ENCODE measurements around the gene DMD. TPM values are rescaled to one million over a fixed set of nuclear protein-coding genes. Genes with fewer than 3 reads are reported as not detected.
"Not testable (repeated sequence)": the region's sequence is repeated elsewhere in the genome, so short reads cannot be mapped to it uniquely, and the experiment has no call there.

Gene DMD
- total RNA-seq, 2 donors from 2014 or later: 19.6 to 24.9 TPM

GRCh38 chrX:31388946-31389345 is 1822.4 kb downstream of the DMD start:
- H3K9me3 ChIP-seq (ENCODE audit: control insufficient read depth, low read length): no peaks in the 10 kb centered on the region
- Mint-ChIP-seq H3K4me1 (no peaks in the 10 kb centered on the region), H3K36me3 (ENCODE audit: low read depth) (peaks cover 33% of the 10 kb centered on the region), H3K27ac (no peak overlapping the region), H3K27me3 (ENCODE audit: insufficient read depth) (peaks cover 1% of the 10 kb centered on the region), H3K4me3 (no peak overlapping the region), H3K9me3 (peaks cover 57% of the 10 kb centered on the region)
- H3K9ac ChIP-seq (ENCODE audit: extremely low read depth, low read length, poor library complexity, severe bottlenecking): no peak overlapping the region
- H3K27me3 ChIP-seq (ENCODE audit: control insufficient read depth, insufficient read depth, low read length, poor library complexity, severe bottlenecking): no peaks in the 10 kb centered on the region
- H3K36me3 ChIP-seq (ENCODE audit: control insufficient read depth, insufficient read depth, low read length): no peaks in the 10 kb centered on the region
- DNase-seq: no peak
- H3K27ac ChIP-seq (ENCODE audit: low read depth, low read length): no peak overlapping the region
- no peak for TF ChIP-seq CTCF (conservative IDR thresholded peaks at IDR 0.05)
- no peaks in the 10 kb centered on the region for H3K4me1 ChIP-seq (ENCODE audit: control insufficient read depth, insufficient read depth, low read length)
- no CpG with 5 or more reads among the region's 1 CpG for WGBS, 2 experiments (ENCODE audit: insufficient coverage in 1 of 2, insufficient read length in 1 of 2)
- no peak overlapping the region for H3K4me3 ChIP-seq (ENCODE audit: low read length)

GRCh38 chrX:31384471-31384870 is 1826.9 kb downstream of the DMD start:
- DNase-seq: no peak
- peaks cover 60% of the 10 kb centered on the region for H3K9me3 Mint-ChIP-seq
- TF ChIP-seq CTCF (conservative IDR thresholded peaks at IDR 0.05): no peak
- H3K27ac Mint-ChIP-seq: no peak overlapping the region
- no peak overlapping the region for H3K4me3 Mint-ChIP-seq
- Histone ChIP-seq H3K27me3 (ENCODE audit: control insufficient read depth, insufficient read depth, low read length, poor library complexity, severe bottlenecking) (no peaks in the 10 kb centered on the region), H3K9ac (ENCODE audit: extremely low read depth, low read length, poor library complexity, severe bottlenecking) (no peak overlapping the region), H3K27ac (ENCODE audit: low read depth, low read length) (no peak overlapping the region), H3K4me1 (ENCODE audit: control insufficient read depth, insufficient read depth, low read length) (no peaks in the 10 kb centered on the region), H3K36me3 (ENCODE audit: control insufficient read depth, insufficient read depth, low read length) (no peaks in the 10 kb centered on the region), H3K9me3 (ENCODE audit: control insufficient read depth, low read length) (no peaks in the 10 kb centered on the region), H3K4me3 (ENCODE audit: low read length) (no peak overlapping the region)
- H3K27me3 Mint-ChIP-seq (ENCODE audit: insufficient read depth): peaks cover 1% of the 10 kb centered on the region
- 96% methylated on average over 1 of the region's 1 CpG; no CpG with 5 or more reads in 1 of the 2 experiments for WGBS, 2 experiments (ENCODE audit: insufficient coverage in 1 of 2, insufficient read length in 1 of 2)
- peaks cover 30% of the 10 kb centered on the region for H3K36me3 Mint-ChIP-seq (ENCODE audit: low read depth)
- peaks cover 39% of the 10 kb centered on the region for H3K4me1 Mint-ChIP-seq

GRCh38 chrX:31383991-31384390 is 1827.4 kb downstream of the DMD start:
- Histone ChIP-seq H3K27me3 (ENCODE audit: control insufficient read depth, insufficient read depth, low read length, poor library complexity, severe bottlenecking) (no peaks in the 10 kb centered on the region), H3K9ac (ENCODE audit: extremely low read depth, low read length, poor library complexity, severe bottlenecking) (no peak overlapping the region), H3K4me1 (ENCODE audit: control insufficient read depth, insufficient read depth, low read length) (no peaks in the 10 kb centered on the region), H3K27ac (ENCODE audit: low read depth, low read length) (no peak overlapping the region), H3K36me3 (ENCODE audit: control insufficient read depth, insufficient read depth, low read length) (no peaks in the 10 kb centered on the region), H3K9me3 (ENCODE audit: control insufficient read depth, low read length) (no peaks in the 10 kb centered on the region), H3K4me3 (ENCODE audit: low read length) (no peak overlapping the region)
- TF ChIP-seq CTCF (conservative IDR thresholded peaks at IDR 0.05): no peak
- H3K36me3 Mint-ChIP-seq (ENCODE audit: low read depth): peaks cover 28% of the 10 kb centered on the region
- 94% methylated on average over 8 of the region's 8 CpGs; no CpG with 5 or more reads in 1 of the 2 experiments for WGBS, 2 experiments (ENCODE audit: insufficient coverage in 1 of 2, insufficient read length in 1 of 2)
- no peak overlapping the region for H3K4me3 Mint-ChIP-seq
- H3K4me1 Mint-ChIP-seq: peaks cover 41% of the 10 kb centered on the region
- peaks cover 61% of the 10 kb centered on the region for H3K9me3 Mint-ChIP-seq
- no peak overlapping the region for H3K27ac Mint-ChIP-seq
- peaks cover 1% of the 10 kb centered on the region for H3K27me3 Mint-ChIP-seq (ENCODE audit: insufficient read depth)
- DNase-seq: no peak

- H3K36me3 ChIP-seq (ENCODE audit: control insufficient read depth, insufficient read depth, low read length); H3K9ac ChIP-seq (ENCODE audit: extremely low read depth, low read length, poor library complexity, severe bottlenecking); H3K4me1 ChIP-seq (ENCODE audit: control insufficient read depth, insufficient read depth, low read length); H3K27me3 Mint-ChIP-seq (ENCODE audit: insufficient read depth); H3K9me3 ChIP-seq (ENCODE audit: control insufficient read depth, low read length); H3K4me3 ChIP-seq (ENCODE audit: low read length); H3K27ac ChIP-seq (ENCODE audit: low read depth, low read length); H3K27me3 ChIP-seq (ENCODE audit: control insufficient read depth, insufficient read depth, low read length, poor library complexity, severe bottlenecking): not testable (repeated sequence)
- peak overlapping the region; percentile 69 for H3K4me3 Mint-ChIP-seq
- H3K9me3 Mint-ChIP-seq: peaks cover 63% of the 10 kb centered on the region
- peaks cover 71% of the 10 kb centered on the region for H3K4me1 Mint-ChIP-seq
- peak; percentile 55 for DNase-seq
- peaks cover 11% of the 10 kb centered on the region for H3K36me3 Mint-ChIP-seq (ENCODE audit: low read depth)
- peak overlapping the region; percentile 95 for H3K27ac Mint-ChIP-seq
- WGBS, 2 experiments (ENCODE audit: insufficient coverage in 1 of 2, insufficient read length in 1 of 2): 19% methylated on average over 6 of the region's 6 CpGs; no CpG with 5 or more reads in 1 of the 2 experiments
Observed at GRCh38 chrX:31378973-31379372, 1832.4 kb downstream of the DMD start.

- H3K4me3 Mint-ChIP-seq: peak overlapping the region; percentile 69
- Histone ChIP-seq H3K9ac (ENCODE audit: extremely low read depth, low read length, poor library complexity, severe bottlenecking) (peak overlapping the region; percentile 11), H3K4me3 (ENCODE audit: low read length) (peak overlapping the region; percentile 40)
- not testable (repeated sequence) for H3K36me3 Mint-ChIP-seq (ENCODE audit: low read depth); H3K27ac ChIP-seq (ENCODE audit: low read depth, low read length); H3K9me3 ChIP-seq (ENCODE audit: control insufficient read depth, low read length); H3K4me1 ChIP-seq (ENCODE audit: control insufficient read depth, insufficient read depth, low read length); H3K27me3 Mint-ChIP-seq (ENCODE audit: insufficient read depth); H3K27me3 ChIP-seq (ENCODE audit: control insufficient read depth, insufficient read depth, low read length, poor library complexity, severe bottlenecking); H3K36me3 ChIP-seq (ENCODE audit: control insufficient read depth, insufficient read depth, low read length)
- peak overlapping the region; percentile 95 for H3K27ac Mint-ChIP-seq
- peaks cover 56% of the 10 kb centered on the region for H3K9me3 Mint-ChIP-seq
- DNase-seq: peak; percentile 65
- peaks cover 62% of the 10 kb centered on the region for H3K4me1 Mint-ChIP-seq
- WGBS, 2 experiments (ENCODE audit: insufficient coverage in 1 of 2, insufficient read length in 1 of 2): 54 to 80% methylated on average over 1 to 8 of the region's 8 CpGs
Observed at GRCh38 chrX:31377821-31378220, 1833.5 kb downstream of the DMD start.
